ENCODE data around the gene CAPZB.

CAPZB gene

DNA sequence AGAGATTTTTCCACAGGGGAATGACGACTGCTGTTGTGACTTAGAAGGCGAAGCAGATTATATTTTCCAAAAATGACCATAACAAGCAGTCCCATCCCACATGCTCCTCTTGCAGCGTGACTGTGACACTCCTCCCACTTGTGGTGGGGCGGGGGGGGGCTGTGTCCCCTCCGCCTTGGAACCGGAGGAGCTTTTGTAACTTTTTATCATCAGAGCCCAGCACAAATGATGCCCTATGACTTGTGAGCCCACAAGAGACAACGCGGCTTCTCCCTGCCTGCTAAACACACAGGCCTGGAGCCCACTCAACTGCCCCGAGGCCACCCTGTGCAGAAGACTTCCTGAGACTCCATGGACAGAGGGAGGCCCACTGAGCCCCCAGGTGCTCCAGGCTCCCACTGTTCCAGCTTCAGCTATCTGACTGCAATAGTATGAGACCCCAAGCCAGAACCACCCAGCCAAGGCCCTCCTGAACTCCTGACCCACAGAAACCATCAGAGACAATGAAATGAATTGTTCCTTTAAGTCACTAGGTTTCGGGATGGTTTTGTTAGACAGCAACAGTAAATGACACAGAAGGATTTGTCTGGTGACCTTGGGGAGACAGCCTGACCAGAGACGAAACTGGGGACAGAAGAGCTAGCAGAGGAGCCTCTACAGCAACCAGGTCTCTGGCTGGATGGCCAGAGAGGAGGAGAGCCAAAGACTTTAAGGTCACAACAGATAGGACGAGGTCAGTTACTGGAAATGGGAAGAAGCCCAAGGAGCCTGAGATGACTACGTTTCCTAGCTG, 58.8 kb downstream of the CAPZB start:
- no peak for DNase-seq

DNA sequence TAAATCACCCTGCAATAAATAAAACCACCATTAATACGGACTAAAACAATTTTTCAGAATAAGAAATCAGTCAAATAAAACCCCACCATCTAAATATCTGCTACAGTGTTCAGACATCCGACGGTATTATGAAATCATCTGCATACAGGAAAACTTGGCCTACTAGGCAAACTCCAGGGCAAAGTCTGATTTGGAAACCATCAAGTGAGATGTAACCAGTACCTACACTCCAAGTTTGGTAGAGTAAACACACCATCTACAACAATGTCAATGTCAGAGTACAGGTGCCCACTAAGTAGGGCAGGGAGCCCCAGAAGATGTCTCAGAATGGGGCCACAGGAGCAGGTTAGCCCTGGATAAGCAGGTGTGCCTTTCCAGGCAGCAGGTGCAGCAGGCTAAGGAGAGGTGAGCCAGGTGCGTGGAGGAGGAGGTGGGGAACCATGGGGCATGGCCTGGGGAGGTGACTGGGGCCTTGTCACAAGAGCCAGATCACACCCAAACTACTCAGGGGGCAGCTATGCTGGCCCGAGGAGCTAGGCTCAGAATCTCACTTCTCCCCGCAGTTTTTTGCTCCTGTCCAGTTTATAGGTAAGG, 59.6 kb downstream of the CAPZB start:
- no peak for DNase-seq

DNA sequence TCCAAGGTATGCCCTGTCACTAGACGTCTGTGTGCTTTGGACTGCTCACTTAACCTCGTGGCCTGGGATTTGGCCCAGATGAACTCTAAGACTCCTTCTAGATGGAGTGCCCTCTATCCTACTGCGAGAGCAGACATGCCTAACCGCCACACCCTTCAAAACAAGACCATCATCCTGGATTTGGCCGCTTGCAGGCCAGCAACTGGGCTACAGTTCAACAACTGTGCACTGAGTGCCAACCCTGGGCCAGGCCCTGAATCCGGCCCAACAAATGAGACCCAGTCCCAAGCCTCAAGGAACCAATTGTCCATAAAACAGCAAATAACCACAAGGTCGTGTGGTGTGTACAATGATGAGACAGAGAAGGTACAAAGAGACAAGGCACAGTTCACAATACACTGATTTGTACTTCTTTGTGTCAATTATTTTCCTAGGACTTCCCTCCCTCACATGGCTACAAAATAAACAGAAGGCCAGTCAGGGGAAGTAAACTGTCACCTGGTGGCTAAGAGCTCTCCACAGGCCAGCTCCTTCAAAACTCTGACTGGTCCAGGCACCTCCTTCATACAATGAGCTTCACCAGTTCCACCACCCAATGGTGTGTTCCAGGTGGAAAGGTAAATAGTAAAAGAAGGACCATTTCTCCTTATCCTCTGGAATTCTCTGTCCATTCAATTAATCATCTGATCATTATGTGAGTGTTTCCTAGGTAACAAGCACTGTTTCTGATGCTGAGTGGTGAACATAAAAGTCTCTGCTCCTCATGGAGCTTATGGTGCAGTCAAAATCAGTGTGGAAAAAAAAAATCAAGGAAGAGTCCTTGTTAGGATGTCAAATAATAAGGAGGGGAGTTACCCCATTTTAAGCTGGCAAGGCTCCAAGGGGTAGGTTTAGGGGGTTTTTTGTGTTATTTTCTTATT, 60.4 kb downstream of the CAPZB start:
- no peak for DNase-seq

DNA sequence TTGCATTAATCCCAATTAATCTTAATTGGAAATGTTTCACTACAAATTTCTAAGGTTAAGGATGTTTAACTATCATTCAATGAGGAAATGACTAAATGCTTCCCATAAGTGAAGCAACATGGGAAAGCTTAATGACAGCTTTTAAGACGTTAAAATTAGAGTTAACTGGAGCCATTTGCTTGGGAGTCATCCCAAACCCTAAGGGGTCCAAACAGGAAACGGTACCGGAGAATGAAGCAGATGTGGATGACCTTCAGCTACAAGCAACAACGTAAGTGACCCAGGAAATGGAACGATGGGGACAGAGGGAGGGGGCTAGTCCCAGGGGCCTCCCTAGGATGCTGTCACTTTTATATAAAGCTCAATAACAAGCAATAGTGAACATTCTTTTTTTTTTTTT, 62.2 kb downstream of the CAPZB start:
- DNase-seq = no peak

DNA sequence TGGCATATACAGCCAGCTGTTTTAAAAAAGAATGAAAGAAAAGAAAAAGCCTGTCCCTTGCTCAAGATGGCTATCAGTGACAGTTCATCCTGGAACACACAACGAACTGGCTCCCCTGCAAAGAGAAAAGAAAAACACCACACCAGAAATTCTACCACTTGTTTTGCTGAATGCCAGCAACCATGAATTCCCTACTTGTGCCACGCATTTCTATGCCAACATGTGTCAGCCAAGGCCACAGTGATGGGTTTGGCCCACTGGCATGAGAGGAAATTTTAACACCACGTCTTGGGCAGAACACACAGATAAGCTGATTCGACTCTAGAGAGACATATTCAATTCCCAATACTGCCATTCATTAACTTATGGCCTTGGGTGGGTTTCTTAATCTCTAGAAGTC, 64.0 kb downstream of the CAPZB start:
- DNase-seq = no peak

DNA sequence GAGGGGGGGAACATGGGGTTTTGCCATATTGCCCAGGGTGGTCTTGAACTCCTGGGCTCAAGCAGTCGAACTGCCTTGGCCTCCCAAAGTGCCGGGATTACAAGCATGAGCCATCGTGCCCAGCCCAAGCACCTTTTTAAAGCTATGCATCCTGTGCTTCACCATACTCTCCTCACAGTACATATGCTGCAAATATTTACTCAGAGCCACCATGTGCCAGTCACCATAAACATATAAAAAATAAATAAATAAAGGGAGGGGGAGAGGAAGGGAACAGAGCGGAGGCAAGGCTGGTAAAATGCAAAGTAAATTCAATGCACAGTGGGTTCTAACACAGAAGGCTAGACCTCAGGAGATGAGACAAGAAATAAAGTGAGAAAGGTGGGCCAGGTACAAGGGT, 64.7 kb downstream of the CAPZB start:
- no peak for DNase-seq

DNA sequence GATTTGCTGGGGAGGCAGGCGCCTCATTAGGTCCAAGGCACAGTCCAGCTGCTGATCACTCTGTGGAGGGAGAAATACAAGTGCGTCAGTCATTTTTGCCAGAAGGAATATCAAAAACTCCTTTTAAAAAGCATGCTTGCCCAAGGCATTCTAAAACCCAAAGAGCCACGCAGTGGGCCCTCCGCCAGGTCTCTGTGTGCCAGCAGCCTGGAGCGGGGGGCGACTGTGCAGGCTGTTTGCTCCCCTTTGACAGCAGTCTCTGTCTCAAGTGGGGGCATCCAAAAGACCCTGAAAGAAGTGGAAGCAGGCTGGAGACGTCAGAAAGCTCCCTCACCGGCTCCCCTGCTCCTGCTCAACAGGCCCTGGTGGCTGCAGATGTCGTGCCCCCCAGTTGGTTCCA, 65.6 kb downstream of the CAPZB start:
- no peak for DNase-seq

DNA sequence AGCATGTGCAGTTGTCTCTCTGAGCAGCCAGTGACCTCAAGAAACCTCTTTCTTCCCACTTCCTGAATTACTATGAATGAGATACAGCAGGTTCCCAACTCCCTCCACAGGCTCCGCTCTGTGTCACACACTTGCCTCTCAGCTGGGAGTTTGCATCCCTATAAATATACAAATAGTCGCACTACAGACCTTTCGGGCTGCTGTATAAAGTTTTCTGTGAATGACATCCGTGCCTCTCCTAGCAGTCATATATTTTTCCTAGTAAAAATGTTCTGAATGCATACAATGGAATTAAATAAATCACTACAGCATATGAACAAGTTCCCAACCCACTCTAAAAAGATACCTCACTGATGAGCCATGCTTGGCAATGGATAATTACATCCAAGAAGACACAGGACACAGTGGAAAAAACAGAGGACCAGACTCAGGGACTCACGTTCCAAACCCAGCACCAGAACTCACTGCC, 66.8 kb downstream of the CAPZB start:
- no peak for DNase-seq

DNA sequence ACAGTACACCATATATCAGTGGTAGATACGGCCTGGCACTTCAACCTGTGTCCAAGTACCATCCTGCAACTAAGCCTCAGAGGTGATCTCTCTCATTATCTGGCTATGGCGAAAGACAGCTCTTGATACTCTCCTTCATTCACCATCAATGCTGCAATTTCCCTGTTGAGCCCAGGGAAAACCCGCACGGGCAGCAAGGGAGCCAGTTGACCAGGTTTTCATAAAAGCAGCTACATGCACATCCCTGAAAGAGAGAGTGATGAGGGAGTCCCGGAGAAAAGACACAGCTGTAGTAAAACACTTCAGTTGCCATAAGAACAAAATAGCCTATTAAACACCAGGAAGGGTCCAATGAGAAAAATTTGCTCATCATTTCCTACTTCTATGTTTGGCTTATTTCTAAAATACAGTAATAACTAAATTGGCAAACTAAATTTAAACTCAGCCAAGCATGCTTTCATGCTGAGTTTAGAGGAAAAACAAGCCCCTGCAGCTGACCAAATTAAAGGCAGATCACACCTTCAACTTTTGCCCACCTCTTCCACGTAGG, 68.3 kb downstream of the CAPZB start:
- DNase-seq = no peak

DNA sequence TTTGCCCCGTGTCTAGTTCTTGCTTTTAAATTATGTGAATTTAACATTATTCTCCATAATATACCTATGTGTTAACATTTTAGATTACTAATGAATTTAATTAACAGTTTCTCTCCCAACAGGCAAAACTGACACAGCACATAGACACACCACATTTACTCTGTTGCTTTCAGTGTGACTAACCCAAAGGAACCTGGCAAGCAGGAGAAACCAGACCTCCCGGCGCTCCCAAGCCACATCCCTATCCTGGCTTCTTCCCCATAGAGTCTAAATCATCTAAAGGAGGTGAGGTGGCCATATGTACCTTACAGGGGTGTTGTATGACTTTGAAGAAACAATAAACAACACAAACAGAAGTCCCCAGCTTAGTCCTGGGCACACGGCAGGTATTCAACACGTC, 69.2 kb downstream of the CAPZB start:
- DNase-seq = no peak

DNA sequence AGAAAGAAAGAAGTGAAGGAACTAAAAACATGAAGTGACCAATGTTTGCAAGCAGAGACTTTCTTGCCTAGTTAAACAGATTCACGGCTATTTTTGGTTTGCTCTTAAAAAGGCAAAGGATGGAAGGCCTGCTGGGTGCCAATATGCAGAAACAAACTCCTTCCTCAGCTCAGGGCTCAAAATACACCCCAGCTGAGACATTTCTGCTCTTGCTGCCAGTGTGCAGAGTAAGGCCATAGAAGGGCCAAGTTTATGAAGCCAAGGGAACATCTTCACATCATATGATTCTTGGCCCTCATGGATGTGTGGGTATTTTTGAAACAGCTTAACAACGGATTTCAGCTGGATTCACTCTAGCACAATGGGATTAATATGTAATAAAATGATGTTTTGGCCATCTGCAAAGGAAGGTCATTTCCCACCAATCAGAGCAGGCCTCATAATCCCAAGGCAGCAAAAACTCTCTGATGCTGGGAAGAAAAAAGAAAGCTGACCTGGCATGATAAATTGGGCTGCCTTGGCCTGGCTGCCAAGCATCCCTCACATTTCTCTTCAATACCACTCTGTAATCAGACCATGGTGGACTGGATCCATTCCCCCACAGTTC, 70.7 kb downstream of the CAPZB start:
- no peak for DNase-seq

DNA sequence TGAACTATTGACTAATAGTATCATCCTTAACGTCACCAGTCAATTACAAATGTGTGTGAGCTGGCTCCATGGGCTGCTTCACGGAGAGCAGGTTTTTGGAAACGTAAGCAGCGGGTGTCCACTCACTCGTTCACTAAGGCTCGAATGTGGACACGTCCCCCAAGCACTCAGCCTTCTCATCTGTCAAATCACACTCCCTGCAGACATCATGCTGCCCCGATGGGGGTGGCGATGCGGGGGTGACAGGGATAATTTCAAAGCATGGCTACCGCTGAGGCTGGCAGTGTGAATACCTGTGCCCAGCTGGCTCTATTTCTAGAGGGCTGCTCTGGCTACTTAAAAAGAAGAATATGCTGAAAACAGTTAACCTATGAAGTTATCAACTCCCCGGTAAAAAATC, 71.3 kb downstream of the CAPZB start:
- no peak for DNase-seq

DNA sequence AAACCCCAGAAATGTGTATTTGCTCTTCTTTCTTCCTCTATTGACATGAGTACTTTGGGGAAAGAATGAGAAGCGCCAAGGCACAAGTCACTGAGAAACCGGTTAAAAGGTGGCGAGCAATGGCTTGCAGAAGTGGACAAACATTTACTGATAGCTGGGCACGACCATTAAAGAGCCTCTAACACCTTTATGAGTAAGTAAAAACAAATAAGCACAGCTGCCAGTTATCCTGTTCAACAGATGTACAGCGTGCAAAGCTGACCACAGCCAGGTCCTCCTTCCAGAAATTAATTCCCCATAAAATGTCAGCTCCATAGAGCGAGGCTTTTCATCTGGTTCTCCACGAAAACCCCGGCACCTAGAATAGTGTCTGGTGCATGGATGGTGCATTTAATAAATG, 72.7 kb downstream of the CAPZB start:
- DNase-seq = no peak

DNA sequence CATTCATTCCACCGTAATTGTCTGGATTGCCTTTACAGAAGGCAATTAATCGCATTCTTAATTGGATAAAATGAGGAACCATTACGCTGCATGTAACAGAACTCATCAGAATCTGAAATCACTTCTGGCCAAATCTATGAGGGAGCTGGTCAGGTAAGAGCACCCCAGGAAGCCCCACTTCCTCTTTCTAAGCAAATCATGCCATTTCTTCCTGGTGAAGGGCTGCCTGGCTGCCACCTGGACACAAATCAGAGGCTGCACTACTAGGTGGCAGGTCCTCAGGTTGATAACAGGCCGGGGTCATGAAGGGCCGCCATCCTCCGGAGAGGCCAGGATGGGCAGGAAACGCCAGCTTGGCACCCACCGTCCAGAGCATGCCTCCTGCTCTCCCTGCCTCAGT, 73.7 kb downstream of the CAPZB start:
- no peak for DNase-seq

DNA sequence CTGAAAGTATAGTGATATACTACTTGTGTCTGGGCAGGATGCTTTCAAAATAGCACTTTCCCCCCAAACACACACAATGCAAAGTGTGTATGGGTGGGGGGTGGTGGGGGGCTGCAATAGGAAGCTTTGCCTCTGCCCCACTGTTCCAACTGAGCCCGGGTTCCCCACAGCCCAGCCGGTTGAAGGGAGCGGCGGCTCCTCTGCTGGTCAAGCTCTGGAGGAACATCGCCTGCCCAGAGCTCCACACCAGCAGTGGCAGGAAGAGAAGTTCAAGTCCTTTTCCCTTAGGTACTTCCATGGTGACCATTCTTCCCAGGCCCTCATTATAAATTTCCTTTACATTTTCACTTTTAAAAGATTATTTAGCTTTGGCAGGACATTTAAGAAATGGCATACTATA, 74.9 kb downstream of the CAPZB start:
- no peak for DNase-seq

DNA sequence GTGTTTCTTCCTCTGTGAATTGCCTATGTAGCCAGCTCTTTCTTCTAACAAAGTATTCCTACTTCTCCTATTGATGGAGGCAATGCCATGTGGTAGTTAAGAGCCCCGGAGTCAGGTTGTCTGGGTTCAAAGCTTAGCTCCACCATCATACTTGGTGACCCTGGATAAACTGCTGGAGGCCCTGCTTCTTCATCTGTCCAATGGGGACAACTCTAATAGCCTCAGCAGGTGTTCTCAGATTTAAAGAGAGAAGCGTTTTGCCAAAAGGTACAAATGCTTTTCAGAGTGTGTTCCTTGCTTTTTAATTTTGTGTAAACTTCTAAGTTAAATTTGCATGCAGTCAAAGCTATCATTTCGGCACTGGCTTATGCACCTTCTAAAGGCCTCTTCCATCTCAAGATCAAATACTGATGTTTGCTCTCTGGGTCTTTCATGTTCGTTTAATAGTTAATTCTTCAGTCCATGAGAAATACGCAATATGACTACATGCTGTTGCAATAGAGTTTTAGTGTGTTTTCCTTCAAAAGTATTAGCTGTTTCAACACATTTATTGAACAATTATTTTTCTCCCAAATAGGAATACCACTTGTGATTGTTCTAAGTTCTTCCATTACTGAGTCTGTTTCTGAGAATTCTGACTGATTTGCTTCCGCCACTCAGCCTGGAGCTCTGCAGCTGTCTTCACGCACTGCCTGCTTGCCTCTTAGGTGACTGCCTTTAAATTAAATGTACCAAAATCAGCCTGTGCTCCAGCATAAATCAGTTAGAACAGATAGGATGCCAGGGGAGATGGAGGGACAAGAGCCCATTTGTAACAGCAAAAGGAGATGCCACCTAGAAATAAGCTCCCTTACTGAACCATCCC, 75.6 kb downstream of the CAPZB start:
- DNase-seq = no peak

DNA sequence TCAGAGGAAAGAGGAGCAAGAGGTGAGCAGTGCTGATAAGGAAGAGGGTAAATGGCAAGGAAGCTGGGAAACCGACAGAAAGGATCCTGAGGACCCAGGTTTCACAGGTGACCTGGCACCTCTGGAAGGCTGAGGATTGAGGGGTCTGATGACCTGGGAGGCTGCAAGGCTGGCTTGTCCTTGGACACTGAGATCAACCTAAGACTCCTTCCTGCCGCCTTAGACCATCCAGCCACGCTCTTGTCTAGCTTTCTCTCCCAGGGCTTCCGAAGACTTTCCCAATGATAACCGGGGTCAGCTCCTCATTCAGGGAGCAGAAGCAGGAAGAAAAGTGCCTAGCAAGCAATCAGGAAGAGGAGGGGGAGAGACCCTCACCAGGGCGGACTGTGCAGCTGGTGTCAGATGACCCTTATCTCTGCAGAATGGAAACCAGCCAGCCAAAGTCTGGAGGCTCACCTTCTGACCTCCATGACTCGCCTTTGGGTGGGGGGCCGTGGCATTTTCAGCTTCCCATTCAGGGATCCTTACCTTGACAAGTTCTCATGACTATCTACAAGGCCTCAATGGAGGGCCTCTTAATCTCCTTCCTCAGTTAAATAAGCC, 77.7 kb downstream of the CAPZB start:
- DNase-seq = no peak

DNA sequence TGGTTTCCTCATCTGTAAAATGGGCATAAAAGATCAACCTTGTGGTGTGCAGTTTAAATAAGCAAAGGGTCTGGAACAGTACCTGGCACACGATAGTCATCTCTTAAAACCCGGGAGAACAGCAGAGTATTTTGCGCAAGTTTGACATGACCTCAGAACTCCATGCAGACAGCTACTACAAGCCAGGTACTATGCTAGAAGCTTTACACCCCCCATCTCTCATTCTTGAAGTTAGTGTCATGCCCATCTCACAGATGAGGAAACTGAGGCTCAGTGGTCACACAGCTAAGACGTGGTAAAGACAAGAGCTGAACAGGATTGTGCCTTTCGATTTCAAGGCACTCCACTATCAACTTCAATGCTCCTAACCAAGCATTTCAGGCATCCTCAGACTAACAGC, 78.7 kb downstream of the CAPZB start:
- DNase-seq = no peak

DNA sequence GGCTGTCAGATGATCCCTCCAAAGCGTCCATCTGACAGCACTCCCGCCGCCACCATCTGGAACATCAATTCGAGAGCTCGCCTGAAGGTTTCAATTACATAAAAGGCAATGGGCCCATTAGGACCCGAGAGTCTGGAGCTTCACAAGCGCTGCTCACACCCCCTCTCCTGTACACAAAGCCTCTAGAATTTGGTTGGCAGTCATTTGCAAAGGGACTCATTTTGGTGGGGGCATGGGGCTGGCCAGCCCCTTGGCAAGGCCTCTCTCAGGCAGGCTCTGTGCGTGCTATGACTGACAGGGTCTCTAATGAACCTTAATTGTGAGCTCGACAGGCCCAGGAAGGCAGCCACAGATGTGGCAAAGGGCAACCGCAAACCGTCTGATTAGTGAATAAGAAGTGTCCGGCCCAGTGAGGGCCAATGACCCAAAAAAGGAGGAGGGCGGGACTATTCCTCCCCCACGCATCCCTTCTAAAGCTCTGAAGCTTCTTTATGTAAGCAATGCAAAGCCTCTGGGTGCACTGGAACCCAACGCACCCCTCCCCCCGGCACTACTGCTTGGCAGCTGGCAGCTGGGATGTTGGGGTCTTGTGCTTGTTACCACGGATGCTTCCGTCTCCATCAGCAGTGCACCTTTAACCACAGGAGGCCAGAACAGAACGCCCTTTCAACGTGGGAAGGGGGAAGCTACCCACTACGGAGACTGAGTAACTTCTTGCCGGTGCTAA, 79.4 kb downstream of the CAPZB start:
- no peak for DNase-seq

DNA sequence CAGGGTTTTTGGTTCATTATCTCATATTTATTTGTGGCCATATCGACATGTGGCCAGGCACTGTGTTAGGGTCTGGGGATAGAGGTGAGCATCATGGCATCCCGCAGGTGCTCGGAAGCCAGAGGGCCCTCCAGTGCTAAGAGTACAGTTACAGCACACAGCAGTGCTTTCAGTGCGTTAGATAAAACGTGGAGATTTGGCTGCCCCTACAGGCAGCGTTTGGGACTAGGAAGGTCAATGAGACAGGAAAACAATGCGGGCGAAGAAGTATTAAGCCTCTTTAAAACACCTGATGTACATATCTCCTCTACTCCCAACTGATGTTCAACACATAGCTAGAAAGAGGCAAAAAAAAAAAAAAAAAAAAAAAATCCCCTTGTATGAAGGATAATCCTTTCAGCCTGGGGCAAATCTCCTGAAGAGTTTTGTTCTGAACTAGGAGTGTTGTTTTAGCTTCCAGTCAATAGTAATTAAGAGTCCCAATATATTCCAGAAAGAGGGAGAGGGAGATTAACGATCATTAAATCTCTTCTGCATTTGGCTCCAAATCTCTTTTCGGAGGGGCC, 80.1 kb downstream of the CAPZB start:
- no peak for DNase-seq

Measured in stimulated activated CD4-positive, alpha-beta T cell treated with anti-CD3 and anti-CD28 coated beads, Interleukin-2, amount 100 ng/mL, for 48 hours (primary cell).